DOHH2 (cell line): ENCODE data around the gene ARL15.

Source experiments
- CTCF ChIP-seq: fragments of 200-600 bp; sonication (generic); IDR thresholded peaks from one replicate; pipeline ENCODE4 v1.5.1; 2014; ENCODE audit warnings: antibody characterized with exemption, mild to moderate bottlenecking, low read depth, low read length; ENCODE audit not compliant: poor library complexity, severe bottlenecking
- EZH2phosphoT487 ChIP-seq: fragments of 200-600 bp; sonication (generic); IDR thresholded peaks from 2 replicates; pipeline ENCODE4 v1.6.1; 2017; ENCODE audit warnings: borderline replicate concordance, mild to moderate bottlenecking, antibody characterized with exemption, low read length, moderate library complexity, mixed read lengths

DNA sequence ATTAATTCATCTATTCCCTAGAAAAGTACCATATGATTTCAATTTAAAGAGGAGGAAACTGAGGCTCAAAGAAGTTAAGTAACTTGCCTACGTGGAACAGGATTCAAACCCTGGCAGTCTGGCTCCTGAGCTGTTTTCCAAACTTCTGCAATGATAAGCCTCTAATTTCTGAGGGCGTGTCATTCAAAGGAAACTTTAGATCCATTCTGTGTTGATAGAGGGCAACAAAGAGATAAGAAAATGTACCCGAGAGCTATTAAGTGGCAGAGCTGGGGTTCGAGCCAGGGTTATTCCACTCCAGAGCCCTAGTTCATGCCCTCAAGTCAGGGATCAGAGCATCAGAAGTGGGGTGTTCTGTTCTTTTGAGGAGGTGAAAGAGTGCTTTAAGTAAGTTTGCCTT, 131.4 kb downstream of the ARL15 start:
- no peak for TF ChIP-seq CTCF
- TF ChIP-seq EZH2phosphoT487 = no peak
